Measurements from ENCODE around the gene CACNB2. TPM values are rescaled to one million over a fixed set of nuclear protein-coding genes. Genes with fewer than 3 reads are reported as not detected.

The CACNB2 gene
- total and polyA plus RNA-seq, 4 donors: 0.38 to 3.1 (median 0.83) TPM

DNA sequence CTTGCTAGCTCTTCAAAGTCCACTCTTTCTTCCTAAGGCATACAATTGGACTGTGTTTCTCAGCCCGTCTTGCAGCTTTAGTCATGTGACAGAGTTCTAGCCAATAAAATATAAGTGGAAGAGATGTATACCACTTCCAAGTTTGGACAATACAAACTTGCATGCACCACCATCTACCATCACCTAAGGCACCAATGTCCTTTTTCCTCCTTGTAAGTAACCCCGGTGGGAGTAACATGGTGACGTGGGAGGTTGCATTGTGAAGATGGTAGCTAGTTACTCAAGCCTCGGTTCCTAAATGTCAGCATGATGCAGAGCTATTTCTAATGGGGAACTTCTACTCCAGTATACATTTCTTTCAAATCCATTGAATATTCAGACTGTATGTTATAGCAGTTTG lies 5.3 kb upstream of the CACNB2 start:
- TF ChIP-seq TAF1 (conservative IDR thresholded peaks at IDR 0.05): no peak
- no peak for TF ChIP-seq HNF4G (IDR thresholded peaks at IDR 0.05)
- Histone ChIP-seq H3K9ac (ENCODE audit: low read depth in 1 of 2, low read length in 2 of 2) (no peak overlapping the region), H3K9me3 (ENCODE audit: control insufficient read depth in 4 of 4, low read length in 3 of 4) (no peaks in the 10 kb centered on the region), H3K27ac (ENCODE audit: low read depth in 1 of 2, low read length in 2 of 2) (no peak overlapping the region), H3K4me1 (ENCODE audit: control insufficient read depth in 4 of 4, insufficient read depth in 4 of 4, low read length in 3 of 4) (peaks cover 0 to 3% (median under 1%) of the 10 kb centered on the region in 4 donors), H3K27me3 (ENCODE audit: control insufficient read depth in 4 of 4, insufficient read depth in 4 of 4, low read length in 3 of 4) (peaks cover 0 to 5% (median 2%) of the 10 kb centered on the region in 4 donors), H3K4me3 (ENCODE audit: low read depth in 1 of 3, low read length in 3 of 3) (no peak overlapping the region), H3K36me3 (ENCODE audit: control insufficient read depth in 4 of 4, insufficient read depth in 3 of 4, low read depth in 1 of 4, low read length in 3 of 4) (no peaks in the 10 kb centered on the region)
- DNase-seq (ENCODE audit: low spot score): no peak
- 83% methylated on average over 4 of the region's 4 CpGs for WGBS

DNA sequence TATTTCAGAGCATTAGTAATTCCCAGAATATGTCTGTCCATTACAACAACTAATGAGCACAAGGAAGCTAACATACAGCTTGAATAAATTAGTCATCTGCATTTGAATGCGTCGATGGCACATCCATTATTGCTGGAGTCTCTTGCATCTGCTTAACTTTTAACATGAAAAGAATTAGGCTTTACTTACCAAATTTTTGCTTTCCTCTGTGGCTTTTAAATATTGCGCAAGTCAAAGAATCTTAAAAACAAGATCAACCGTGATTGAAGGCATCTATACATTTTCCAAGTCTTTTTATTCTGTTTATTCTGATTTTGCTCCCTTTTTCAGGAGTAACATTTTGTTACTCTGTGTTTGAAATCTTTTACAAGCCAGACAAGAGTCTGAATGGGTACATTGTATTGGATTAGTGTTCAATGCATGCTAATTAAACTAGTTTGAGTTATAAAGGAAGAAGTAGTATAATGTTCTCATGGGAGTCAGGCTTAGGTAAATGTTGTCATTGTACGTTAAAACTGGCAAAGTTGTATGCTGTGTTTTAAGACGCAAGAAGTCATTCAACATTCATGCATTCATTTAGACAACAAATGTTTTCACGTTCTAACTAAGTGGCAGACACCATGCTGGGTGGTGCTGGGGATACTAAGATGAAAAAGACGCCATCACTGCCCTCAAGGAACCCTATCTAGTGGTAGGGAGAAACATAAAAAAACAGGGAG lies 4.0 kb upstream of the CACNB2 start:
- Histone ChIP-seq H3K9me3 (ENCODE audit: control insufficient read depth in 4 of 4, low read length in 3 of 4) (no peaks in the 10 kb centered on the region), H3K27me3 (ENCODE audit: control insufficient read depth in 4 of 4, insufficient read depth in 4 of 4, low read length in 3 of 4) (peaks cover 0 to 11% (median 5%) of the 10 kb centered on the region in 4 donors), H3K4me3 (ENCODE audit: low read depth in 1 of 3, low read length in 3 of 3) (no peak overlapping the region), H3K27ac (ENCODE audit: low read depth in 1 of 2, low read length in 2 of 2) (no peak overlapping the region), H3K4me1 (ENCODE audit: control insufficient read depth in 4 of 4, insufficient read depth in 4 of 4, low read length in 3 of 4) (peaks cover 6 to 13% (median 10%) of the 10 kb centered on the region in 4 donors), H3K36me3 (ENCODE audit: control insufficient read depth in 4 of 4, insufficient read depth in 3 of 4, low read depth in 1 of 4, low read length in 3 of 4) (no peaks in the 10 kb centered on the region), H3K9ac (ENCODE audit: low read depth in 1 of 2, low read length in 2 of 2) (no peak overlapping the region)
- WGBS: 52% methylated on average over 8 of the region's 8 CpGs
- TF ChIP-seq, protein P1, sequence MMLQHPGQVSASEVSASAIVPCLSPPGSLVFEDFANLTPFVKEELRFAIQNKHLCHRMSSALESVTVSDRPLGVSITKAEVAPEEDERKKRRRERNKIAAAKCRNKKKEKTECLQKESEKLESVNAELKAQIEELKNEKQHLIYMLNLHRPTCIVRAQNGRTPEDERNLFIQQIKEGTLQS (IDR thresholded peaks at IDR 0.05): no peak
- TF ChIP-seq, protein P2, sequence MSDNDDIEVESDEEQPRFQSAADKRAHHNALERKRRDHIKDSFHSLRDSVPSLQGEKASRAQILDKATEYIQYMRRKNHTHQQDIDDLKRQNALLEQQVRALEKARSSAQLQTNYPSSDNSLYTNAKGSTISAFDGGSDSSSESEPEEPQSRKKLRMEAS (IDR thresholded peaks at IDR 0.05): no peak
- no peak for DNase-seq (ENCODE audit: low spot score)

DNA sequence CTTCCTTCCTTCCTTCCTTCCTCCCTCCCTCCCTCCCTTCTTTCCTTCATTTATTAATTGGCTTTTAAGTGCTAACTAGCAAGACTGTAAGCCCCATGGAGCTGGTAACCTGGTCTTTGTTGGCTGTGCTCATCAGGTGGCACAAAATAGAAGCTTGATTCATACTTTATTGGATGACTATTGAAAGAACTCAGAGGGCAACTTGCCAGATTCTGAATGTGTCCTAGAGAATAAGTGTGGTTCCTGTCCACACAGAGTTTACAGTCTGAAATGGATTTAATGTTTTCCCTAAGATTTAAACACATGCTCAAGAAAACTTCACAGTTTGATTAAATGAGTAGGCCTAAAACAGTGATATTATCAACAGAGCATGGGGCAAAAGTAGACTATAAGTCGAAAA lies 3.1 kb upstream of the CACNB2 start:
- Histone ChIP-seq H3K27me3 (ENCODE audit: control insufficient read depth in 4 of 4, insufficient read depth in 4 of 4, low read length in 3 of 4) (peaks cover 0 to 12% (median 8%) of the 10 kb centered on the region in 4 donors), H3K9me3 (ENCODE audit: control insufficient read depth in 4 of 4, low read length in 3 of 4) (no peaks in the 10 kb centered on the region), H3K4me1 (ENCODE audit: control insufficient read depth in 4 of 4, insufficient read depth in 4 of 4, low read length in 3 of 4) (peaks cover 6 to 13% (median 10%) of the 10 kb centered on the region in 4 donors), H3K4me3 (ENCODE audit: low read depth in 1 of 3, low read length in 3 of 3) (no peak overlapping the region), H3K9ac (ENCODE audit: low read depth in 1 of 2, low read length in 2 of 2) (no peak overlapping the region), H3K36me3 (ENCODE audit: control insufficient read depth in 4 of 4, insufficient read depth in 3 of 4, low read depth in 1 of 4, low read length in 3 of 4) (no peaks in the 10 kb centered on the region), H3K27ac (ENCODE audit: low read depth in 1 of 2, low read length in 2 of 2) (no peak overlapping the region)
- no peak for DNase-seq (ENCODE audit: low spot score)
- 92% methylated on average over 1 of the region's 1 CpG for WGBS
- TF ChIP-seq, protein P1 (IDR thresholded peaks at IDR 0.05): no peak

DNA sequence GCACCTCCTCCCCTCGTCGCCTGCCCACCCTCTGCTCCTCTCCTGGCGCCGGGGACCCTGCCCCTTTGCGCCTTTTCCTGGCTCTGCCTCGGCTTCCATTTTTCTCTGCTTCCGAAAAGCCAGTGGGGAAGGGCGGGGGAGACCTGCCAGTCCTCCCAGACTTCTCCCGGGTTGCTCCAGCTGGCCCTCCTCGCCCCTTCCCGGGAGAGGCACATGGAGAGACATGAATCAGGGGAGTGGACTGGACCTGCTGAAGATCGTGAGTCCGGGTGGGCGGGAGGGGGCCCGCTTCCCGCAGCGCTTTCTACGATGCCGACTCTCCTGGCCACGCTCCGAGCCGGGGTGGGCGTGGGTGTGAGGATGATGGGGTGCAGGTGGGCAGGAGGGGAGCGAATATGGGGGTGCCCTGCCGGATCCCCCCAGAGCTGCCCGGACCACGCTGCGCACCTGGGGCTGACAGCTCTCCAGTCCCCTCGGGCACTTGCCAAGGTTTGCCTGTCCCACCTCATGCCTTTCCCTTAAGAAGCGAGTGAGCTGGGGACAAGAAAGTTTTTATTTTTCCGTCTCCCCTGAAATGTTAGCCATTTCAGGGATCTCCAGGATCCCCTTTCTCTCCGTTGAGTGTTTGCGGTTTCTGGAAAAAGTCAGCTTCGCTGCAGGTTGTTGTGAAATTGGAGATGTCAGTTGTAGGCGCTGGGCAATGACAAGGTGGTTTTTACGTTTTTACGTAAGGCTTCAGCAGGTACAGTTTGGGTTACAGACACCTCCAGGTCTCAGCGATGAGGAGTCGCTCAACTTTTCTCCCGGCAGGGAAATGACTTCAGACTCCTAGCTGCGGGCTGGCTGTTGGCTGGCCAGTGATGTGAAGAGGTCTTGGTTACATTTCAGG lies 977 bp downstream of the CACNB2 start:
- H3K9ac ChIP-seq (ENCODE audit: low read depth in 1 of 2, low read length in 2 of 2): no peak overlapping the region
- 4% methylated on average over 41 of the region's 41 CpGs for WGBS
- peaks cover 0 to 12% (median 8%) of the 10 kb centered on the region in 4 donors for H3K27me3 ChIP-seq (ENCODE audit: control insufficient read depth in 4 of 4, insufficient read depth in 4 of 4, low read length in 3 of 4)
- H3K36me3 ChIP-seq (ENCODE audit: control insufficient read depth in 4 of 4, insufficient read depth in 3 of 4, low read depth in 1 of 4, low read length in 3 of 4): no peaks in the 10 kb centered on the region
- H3K27ac ChIP-seq (ENCODE audit: low read depth in 1 of 2, low read length in 2 of 2): no peak overlapping the region
- peaks cover 6 to 13% (median 10%) of the 10 kb centered on the region in 4 donors for H3K4me1 ChIP-seq (ENCODE audit: control insufficient read depth in 4 of 4, insufficient read depth in 4 of 4, low read length in 3 of 4)
- no peaks in the 10 kb centered on the region for H3K9me3 ChIP-seq (ENCODE audit: control insufficient read depth in 4 of 4, low read length in 3 of 4)
- H3K4me3 ChIP-seq (ENCODE audit: low read depth in 1 of 3, low read length in 3 of 3): peak overlapping the region in 2 of 3 donors; percentile 27 to 59
- DNase-seq (ENCODE audit: low spot score): no peak
- TF ChIP-seq, protein P3, sequence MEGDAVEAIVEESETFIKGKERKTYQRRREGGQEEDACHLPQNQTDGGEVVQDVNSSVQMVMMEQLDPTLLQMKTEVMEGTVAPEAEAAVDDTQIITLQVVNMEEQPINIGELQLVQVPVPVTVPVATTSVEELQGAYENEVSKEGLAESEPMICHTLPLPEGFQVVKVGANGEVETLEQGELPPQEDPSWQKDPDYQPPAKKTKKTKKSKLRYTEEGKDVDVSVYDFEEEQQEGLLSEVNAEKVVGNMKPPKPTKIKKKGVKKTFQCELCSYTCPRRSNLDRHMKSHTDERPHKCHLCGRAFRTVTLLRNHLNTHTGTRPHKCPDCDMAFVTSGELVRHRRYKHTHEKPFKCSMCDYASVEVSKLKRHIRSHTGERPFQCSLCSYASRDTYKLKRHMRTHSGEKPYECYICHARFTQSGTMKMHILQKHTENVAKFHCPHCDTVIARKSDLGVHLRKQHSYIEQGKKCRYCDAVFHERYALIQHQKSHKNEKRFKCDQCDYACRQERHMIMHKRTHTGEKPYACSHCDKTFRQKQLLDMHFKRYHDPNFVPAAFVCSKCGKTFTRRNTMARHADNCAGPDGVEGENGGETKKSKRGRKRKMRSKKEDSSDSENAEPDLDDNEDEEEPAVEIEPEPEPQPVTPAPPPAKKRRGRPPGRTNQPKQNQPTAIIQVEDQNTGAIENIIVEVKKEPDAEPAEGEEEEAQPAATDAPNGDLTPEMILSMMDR (IDR thresholded peaks at IDR 0.05; ENCODE audit: low read depth, low read length, missing input control): no peak
- TF ChIP-seq HNF4G (IDR thresholded peaks at IDR 0.05): no peak

All from liver (tissue), 9 donors.